IPS-18c (cell line): Measurements from ENCODE around the gene SYT8.
"Not testable (repeated sequence)": the region's sequence is repeated elsewhere in the genome, so short reads cannot be mapped to it uniquely, and the experiment has no call there.

Source experiments
- H3K4me3 ChIP-seq: 2 replicates; pipeline ENCODE4 v1.7.0; 2013; ENCODE audit warnings: low read depth, mild to moderate bottlenecking, low read length, moderate library complexity; ENCODE audit not compliant: insufficient read depth
- H3K9me3 ChIP-seq: one replicate; pipeline ENCODE4 v1.6.1; 2013; ENCODE audit warnings: mild to moderate bottlenecking, low read length, moderate library complexity; ENCODE audit not compliant: control insufficient read depth, insufficient read depth

The SYT8 gene

GRCh38 chr11:1872267-1872985 is 37.6 kb downstream of the SYT8 start:
- Histone ChIP-seq H3K4me3 (no peak overlapping the region), H3K9me3 (no peaks in the 10 kb centered on the region)

DNA sequence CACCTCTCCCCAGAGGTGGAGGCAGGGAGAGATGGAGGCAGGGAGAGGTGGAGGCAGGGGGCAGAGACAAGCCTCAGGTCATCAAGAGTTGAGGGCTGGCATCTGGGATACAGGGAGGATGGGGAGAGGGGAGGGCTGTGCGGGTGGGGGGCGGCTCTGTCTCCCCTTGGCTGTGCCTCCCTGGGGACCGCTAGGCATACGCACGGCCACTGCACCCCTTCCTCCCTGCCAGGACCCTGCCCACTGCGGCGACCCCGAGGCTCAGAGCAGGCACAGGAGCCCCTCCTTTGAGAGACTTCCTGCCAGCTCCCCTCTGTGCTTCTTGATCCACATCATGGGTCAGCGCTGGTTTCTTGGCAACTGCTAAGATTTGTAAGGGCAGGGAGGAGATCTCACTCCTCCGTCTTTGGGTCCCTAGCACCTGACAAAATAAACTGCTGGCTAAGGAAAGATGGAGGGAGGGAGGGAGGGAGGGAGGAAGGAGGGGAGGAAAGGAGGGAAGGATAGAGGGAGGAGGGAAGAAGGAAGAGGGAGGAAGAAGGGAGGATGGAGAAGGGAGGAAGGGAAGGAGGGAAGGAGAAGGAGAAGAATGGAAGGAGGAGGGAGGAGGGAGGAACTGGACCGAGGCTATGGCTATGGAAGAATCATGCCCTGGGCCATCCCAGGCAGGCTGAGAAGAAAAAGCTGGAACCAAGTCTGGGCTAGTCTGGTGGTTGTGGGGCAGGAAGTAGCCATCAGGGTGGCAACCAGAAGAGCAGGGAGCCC is 38.4 kb downstream of the SYT8 start:
- Histone ChIP-seq H3K9me3 (no peaks in the 10 kb centered on the region), H3K4me3 (no peak overlapping the region)

DNA sequence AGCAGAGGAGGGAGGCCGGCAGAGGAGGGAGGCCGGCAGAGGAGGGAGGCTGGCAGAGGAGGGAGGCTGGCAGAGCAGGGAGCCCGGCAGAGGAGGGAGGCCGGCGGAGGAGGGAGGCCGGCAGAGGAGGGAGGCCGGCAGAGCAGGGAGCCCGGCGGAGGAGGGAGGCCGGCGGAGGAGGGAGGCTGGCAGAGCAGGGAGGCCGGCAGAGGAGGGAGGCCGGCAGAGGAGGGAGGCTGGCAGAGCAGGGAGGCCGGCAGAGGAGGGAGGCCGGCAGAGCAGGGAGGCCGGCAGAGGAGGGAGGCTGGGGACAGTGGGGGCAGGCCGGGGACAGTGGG is 39.0 kb downstream of the SYT8 start:
- H3K4me3 ChIP-seq, H3K9me3 ChIP-seq: not testable (repeated sequence)

GRCh38 chr11:1874441-1875092 is 39.8 kb downstream of the SYT8 start:
- H3K9me3 ChIP-seq, H3K4me3 ChIP-seq: not testable (repeated sequence)

DNA sequence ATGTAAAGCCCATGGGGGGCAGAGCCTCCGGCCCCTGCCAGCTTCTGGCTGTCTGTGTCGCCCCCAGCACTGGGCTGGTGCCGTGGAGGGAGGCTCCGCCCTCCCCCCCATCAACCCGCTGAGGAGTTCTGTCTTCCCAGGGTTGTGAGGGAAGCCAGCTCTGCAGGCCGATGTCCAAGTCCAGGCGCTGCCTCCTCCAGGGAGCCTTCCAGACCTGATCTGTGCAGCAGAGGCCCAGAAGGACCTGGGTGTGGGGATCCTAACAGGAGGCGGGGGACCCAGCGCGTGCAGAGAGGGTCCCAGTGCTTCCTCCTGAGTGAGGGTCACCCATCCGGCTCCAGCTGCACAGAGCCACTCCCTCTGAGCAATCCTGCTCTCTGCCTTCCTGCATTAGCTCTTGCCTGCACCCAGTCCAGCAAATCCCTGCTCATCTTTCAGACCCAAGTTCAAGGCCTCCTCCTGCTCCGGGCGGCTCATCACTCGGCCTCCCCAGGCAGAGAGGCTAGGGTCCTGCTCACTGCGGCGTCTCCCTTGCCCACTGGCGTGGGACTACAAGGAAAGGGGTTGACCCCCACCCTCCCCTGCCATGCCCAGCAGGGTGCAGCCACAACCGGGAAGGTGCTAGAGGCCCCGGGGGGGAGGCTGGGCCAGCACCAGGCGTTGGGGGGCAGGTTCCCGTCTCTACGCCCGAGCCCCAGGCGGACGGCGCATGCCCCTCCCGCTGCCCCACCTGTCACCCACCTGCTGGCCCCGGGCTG is 40.5 kb downstream of the SYT8 start:
- H3K4me3 ChIP-seq, result no peak overlapping the region
- H3K9me3 ChIP-seq, result no peaks in the 10 kb centered on the region

GRCh38 chr11:1875851-1876301 is 41.1 kb downstream of the SYT8 start:
- H3K9me3 ChIP-seq, H3K4me3 ChIP-seq: not testable (repeated sequence)

DNA sequence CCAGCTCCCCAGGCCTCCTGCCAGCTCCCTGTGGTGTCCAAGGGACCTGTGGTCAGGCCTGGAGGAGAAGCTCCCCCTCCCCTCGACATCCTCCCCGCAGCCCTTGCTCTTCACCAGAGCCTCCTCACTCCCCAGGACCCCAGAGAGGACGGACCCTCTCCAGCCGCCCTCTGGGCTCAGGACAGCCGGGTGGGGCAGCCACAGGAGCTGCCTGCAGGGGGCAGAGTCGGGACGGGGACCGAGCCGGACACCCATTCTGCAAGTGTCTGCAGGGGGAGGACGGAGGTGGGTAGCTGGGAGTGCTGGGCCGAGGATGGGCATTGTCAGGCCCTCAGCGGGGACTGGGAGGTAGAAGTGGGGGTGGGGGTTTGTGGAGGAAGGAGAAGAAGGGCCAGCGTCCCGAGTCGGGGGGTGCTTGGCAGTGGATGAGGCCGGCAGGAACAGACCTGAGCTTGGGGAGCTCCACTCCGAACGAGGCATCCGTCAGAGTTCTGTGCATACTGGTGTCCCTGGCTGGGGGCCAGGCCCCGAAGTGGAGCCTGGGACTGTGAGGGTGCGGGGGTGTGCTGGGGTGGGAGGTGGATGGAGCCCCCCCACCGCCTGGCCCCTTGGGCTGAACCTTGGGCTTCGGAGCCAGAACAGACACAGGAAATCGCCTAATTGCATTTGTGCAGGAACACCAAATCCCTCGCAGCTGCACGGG is 41.7 kb downstream of the SYT8 start:
- Histone ChIP-seq H3K9me3 (no peaks in the 10 kb centered on the region), H3K4me3 (no peak overlapping the region)

DNA sequence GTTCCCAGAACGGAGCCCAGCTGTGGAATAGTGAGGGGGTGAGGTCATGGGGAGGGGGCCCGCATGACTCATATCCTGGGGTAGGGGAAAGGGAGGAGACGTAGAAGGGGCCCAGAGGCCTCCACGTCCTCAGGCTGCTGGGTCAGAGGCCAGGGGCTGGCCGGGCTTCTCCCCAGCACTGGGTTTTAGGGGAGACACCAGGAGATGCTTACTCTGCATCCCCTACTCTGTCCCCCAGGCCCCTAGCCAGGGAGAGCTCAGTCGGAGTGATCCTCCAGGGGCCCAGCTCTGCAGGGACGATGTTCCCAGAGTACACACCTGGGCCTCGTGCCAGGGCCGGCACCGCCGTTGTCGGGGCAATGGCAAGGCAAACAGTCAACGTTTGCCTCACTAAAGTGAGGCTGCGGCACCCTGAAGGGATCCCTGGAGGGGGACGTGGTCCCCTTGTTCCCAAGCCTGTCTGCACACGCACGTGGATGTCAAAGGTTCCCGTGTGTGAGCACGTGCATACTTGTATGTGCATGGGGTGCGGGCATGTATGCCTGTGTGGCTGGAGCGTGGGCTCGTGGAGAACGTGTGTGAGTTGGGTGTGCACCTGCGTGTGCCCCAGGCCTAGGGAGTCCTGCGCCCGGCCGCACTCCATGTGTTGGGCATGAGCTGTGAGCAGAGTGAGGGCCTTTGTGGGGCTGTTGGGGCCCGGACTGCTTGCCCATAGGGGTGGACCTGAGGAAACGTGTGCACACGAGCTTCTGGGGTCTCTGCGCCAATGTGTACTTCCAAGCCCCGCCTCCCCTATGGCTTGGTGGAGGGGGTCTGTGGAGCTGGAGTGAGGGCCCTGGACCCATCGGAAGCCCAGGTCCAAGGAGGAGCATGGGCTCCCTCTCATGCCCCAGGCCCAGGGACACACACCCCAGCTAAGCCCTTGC is 42.7 kb downstream of the SYT8 start:
- no peaks in the 10 kb centered on the region for H3K9me3 ChIP-seq
- H3K4me3 ChIP-seq, result no peak overlapping the region

DNA sequence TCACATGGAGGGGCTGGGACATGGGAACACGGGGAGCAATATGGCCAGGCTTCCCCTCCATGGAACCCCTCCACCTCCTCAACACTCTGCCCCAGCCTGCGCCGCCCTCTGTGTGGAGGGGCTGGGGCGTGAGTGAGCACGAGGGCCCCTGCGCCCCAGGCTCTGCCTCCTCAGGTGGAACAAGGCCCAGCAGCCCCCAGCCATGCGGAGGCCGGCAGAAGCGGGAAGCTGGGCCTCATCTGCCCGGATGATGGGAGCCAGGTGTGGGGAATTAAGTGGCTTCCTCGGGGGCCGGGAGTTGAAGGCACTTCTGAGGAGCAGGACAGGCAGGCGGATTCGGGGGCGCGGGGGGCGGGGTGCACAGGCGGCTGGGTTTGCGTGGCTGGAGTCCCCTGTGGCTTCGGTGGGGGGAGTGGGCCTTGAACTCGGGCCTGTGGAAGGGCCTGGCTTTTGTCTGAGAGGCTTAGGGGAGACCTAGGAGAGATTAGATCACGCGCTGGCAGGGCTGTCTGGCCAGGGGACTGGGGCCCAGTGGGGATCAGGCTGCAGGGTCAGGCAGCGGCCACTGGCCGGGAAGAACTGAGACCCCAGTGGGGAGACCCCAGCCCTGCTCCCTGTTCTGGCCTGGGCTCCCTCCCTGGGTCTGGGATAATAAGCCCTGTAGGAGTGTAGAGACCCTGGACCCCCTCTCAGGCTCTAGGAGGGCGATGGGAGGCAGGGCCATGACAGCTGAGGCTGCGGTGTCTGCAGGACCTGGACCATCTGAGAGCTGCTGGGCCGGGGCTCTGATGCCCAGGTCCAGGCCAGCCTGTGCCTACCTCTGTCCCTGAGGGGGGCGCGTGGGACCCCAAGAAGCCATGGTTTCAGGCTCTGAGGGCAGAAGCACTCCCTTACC is 43.6 kb downstream of the SYT8 start:
- H3K9me3 ChIP-seq, result no peaks in the 10 kb centered on the region
- no peak overlapping the region for H3K4me3 ChIP-seq

DNA sequence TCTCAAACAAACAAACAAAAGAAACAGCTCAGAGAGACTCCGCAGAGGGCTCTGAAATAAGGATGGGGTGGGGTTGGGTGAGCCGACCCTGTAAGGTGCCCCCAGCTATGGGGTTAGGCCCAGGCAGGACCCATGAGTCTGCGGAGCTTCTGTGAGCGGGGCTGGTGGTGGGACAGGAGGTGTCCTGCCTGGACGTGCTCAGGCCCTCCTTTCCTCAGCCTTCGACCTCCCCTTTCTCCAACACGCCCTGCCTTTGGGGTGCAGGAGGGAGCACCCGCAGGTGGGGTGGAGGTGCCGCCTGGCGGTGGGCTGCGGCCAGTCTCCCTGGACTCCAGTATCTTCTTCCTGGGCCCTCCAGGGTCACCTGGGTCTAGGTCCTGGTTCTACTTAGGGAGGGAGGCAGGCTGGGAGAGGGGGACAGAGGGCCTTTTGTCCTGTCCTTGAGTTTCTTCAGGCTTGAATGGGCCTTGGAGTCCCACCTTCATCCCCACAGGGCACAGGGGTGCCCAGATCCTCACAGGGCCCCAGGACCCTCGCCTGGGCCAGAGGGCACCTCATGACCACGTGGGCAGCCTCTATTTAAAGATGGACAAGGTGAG is 44.7 kb downstream of the SYT8 start:
- Histone ChIP-seq H3K9me3 (no peaks in the 10 kb centered on the region), H3K4me3 (no peak overlapping the region)

DNA sequence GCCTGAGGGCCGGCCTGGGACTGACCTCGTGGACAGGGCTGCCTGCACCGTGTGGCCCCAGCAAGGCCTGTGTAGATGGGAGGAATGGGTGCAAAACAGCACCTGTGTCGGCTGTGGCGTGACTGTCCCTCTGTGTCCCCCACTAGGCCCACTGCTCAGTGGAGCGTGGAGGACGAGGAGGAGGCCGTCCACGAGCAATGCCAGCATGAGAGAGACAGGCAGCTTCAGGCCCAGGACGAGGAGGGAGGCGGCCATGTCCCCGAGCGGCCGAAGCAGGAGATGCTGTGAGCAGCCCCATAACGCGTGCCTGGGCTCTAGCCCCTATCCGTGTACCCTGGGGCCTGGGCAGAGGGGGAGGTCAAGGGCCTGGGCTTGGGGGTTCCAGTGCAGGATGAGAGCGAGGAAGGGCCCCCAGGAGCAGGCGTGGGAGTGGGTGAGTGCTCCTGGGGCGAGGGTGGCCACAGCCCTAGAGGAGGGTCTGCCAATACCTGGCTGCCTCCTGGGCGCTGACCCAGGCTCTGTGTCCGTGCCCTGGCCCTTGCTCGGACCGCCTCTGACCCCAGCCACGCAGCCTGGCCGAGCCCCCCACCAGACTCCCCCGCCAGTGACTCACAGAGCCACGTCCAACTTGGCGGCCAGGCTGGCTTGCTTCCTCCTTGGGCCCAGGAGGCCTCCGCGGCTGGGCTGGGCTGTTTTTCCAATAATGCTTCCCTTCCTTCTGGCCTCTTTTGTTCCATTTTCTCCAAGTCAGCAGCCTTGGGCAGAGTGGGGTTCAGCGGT is 45.3 kb downstream of the SYT8 start:
- no peak overlapping the region for H3K4me3 ChIP-seq
- no peaks in the 10 kb centered on the region for H3K9me3 ChIP-seq

- Histone ChIP-seq H3K9me3 (no peaks in the 10 kb centered on the region), H3K4me3 (no peak overlapping the region)
These were observed 46.1 kb downstream of the SYT8 start for GRCh38 chr11:1880746-1881441.

DNA sequence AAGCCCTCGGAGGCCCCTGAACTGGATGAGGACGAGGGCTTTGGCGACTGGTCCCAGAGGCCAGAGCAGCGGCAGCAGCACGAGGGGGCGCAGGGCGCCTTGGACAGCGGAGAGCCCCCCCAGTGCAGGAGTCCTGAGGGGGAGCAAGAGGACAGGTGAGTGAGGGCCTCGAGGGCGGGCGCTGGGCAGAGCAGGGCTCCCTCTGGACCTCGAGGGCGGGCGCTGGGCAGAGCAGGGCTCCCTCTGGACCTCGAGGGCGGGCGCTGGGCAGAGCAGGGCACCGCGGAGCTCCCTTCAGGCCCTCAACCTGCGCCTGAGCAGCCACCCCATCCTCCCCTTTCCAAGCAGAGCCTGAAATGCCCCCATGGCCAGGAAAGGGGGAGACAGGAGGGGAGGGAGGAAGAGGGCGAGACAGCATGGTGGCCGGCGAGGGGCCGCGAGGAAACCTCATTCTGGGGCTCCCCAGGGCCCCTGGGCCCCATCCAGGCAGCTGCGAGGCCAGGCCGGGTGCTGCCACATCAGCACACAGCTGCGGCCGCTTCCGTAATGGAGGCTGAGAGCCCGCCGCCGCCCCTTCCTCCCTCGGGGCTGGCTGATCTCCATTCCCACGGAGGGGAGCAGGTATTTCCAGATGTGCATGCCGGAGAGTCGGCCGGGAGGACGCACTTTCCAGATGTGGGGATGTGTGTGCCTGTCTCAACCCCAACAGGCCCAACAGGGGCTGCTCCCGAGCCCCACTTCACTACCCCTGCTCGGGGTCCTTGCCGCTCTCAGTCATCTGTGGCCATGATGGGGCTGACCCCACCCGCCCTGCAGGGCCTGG is 46.9 kb downstream of the SYT8 start:
- Histone ChIP-seq H3K4me3 (no peak overlapping the region), H3K9me3 (no peaks in the 10 kb centered on the region)
